Measurements from ENCODE around the gene LYST.

The LYST gene

GRCh38 chr1:235876402-235876841 is 9.7 kb upstream of the LYST start:
- no peak overlapping the region for H3K9ac ChIP-seq (ENCODE audit: low read length)
- H3K23ac ChIP-seq (ENCODE audit: low read length in 2 of 2) = no peak overlapping the region
- H3K27ac ChIP-seq (ENCODE audit: low read length, poor library complexity, severe bottlenecking) = no peak overlapping the region
- no peaks in the 10 kb centered on the region for H3K36me3 ChIP-seq (ENCODE audit: control insufficient read depth in 1 of 2, insufficient read depth in 2 of 2, low read depth in 1 of 2, low read length in 2 of 2)
- no peak overlapping the region for H3K14ac ChIP-seq (ENCODE audit: low read length in 2 of 2)
- H3K18ac ChIP-seq (ENCODE audit: low read depth in 1 of 2, low read length in 2 of 2) = no peak overlapping the region
- no peaks in the 10 kb centered on the region for H3K27me3 ChIP-seq (ENCODE audit: control insufficient read depth in 1 of 2, insufficient read depth in 1 of 2, low read length in 2 of 2)
- H2AK5ac ChIP-seq (ENCODE audit: low read length, severe bottlenecking) = no peak overlapping the region
- no peak overlapping the region for H3K4me2 ChIP-seq (ENCODE audit: low read length, poor library complexity, severe bottlenecking)
- H2AFZ ChIP-seq (ENCODE audit: low read depth, low read length) = no peak overlapping the region
- WGBS = 91% methylated on average over 2 of the region's 2 CpGs
- no peak overlapping the region for H3K4ac ChIP-seq (ENCODE audit: low read depth in 1 of 2, low read length in 2 of 2)
- H3K9me3 ChIP-seq (ENCODE audit: control insufficient read depth, low read length) = no peaks in the 10 kb centered on the region
- no peak overlapping the region for H4K8ac ChIP-seq (ENCODE audit: low read length)
- DNase-seq = no peak
- no peaks in the 10 kb centered on the region for H3K79me1 ChIP-seq (replicated peaks; ENCODE audit: low read length, poor library complexity, severe bottlenecking)
- no peak overlapping the region for H2BK120ac ChIP-seq (ENCODE audit: low read depth, low read length)
- H2BK5ac ChIP-seq (ENCODE audit: low read depth, low read length, poor library complexity, severe bottlenecking) = no peak overlapping the region
- no peaks in the 10 kb centered on the region for H3K4me1 ChIP-seq (ENCODE audit: control insufficient read depth, insufficient read depth, low read depth, low read length)
- H3K4me3 ChIP-seq (ENCODE audit: insufficient read depth in 1 of 2, low read depth in 1 of 2, low read length in 2 of 2) = no peak overlapping the region
- no peak overlapping the region for H2BK12ac ChIP-seq (ENCODE audit: low read length in 2 of 2)
- H2BK15ac ChIP-seq (ENCODE audit: low read depth, poor library complexity, severe bottlenecking) = no peak overlapping the region
- no peak overlapping the region for H4K91ac ChIP-seq (ENCODE audit: low read length)

- H3K4ac ChIP-seq (ENCODE audit: low read depth in 1 of 2, low read length in 2 of 2) = no peak overlapping the region
- H3K4me2 ChIP-seq (ENCODE audit: low read length, poor library complexity, severe bottlenecking) = no peak overlapping the region
- no peak overlapping the region for H3K23ac ChIP-seq (ENCODE audit: low read length in 2 of 2)
- H2AK5ac ChIP-seq (ENCODE audit: low read length, severe bottlenecking) = no peak overlapping the region
- no peak overlapping the region for H2BK15ac ChIP-seq (ENCODE audit: low read depth, poor library complexity, severe bottlenecking)
- WGBS = 88% methylated on average over 3 of the region's 4 CpGs
- H4K91ac ChIP-seq (ENCODE audit: low read length) = no peak overlapping the region
- no peaks in the 10 kb centered on the region for H3K4me1 ChIP-seq (ENCODE audit: control insufficient read depth, insufficient read depth, low read depth, low read length)
- DNase-seq = no peak
- H2BK5ac ChIP-seq (ENCODE audit: low read depth, low read length, poor library complexity, severe bottlenecking) = no peak overlapping the region
- no peak overlapping the region for H2BK120ac ChIP-seq (ENCODE audit: low read depth, low read length)
- H3K36me3 ChIP-seq (ENCODE audit: control insufficient read depth in 1 of 2, insufficient read depth in 2 of 2, low read depth in 1 of 2, low read length in 2 of 2) = no peaks in the 10 kb centered on the region
- no peaks in the 10 kb centered on the region for H3K27me3 ChIP-seq (ENCODE audit: control insufficient read depth in 1 of 2, insufficient read depth in 1 of 2, low read length in 2 of 2)
- H2AFZ ChIP-seq (ENCODE audit: low read depth, low read length) = no peak overlapping the region
- no peaks in the 10 kb centered on the region for H3K9me3 ChIP-seq (ENCODE audit: control insufficient read depth, low read length)
- no peak overlapping the region for H4K8ac ChIP-seq (ENCODE audit: low read length)
- no peak overlapping the region for H3K4me3 ChIP-seq (ENCODE audit: insufficient read depth in 1 of 2, low read depth in 1 of 2, low read length in 2 of 2)
- H3K27ac ChIP-seq (ENCODE audit: low read length, poor library complexity, severe bottlenecking) = no peak overlapping the region
- H3K18ac ChIP-seq (ENCODE audit: low read depth in 1 of 2, low read length in 2 of 2) = no peak overlapping the region
- no peak overlapping the region for H2BK12ac ChIP-seq (ENCODE audit: low read length in 2 of 2)
- no peaks in the 10 kb centered on the region for H3K79me1 ChIP-seq (replicated peaks; ENCODE audit: low read length, poor library complexity, severe bottlenecking)
- H3K9ac ChIP-seq (ENCODE audit: low read length) = no peak overlapping the region
- H3K14ac ChIP-seq (ENCODE audit: low read length in 2 of 2) = no peak overlapping the region
These were observed 8.4 kb upstream of the LYST start for GRCh38 chr1:235875036-235875597.

- 90% methylated on average over 4 of the region's 4 CpGs for WGBS
- no peak overlapping the region for H2AFZ ChIP-seq (ENCODE audit: low read depth, low read length)
These were observed 7.6 kb upstream of the LYST start for GRCh38 chr1:235874261-235874660.

GRCh38 chr1:235873571-235873970 is 6.9 kb upstream of the LYST start:
- no peak overlapping the region for H2BK5ac ChIP-seq (ENCODE audit: low read depth, low read length, poor library complexity, severe bottlenecking)
- no peaks in the 10 kb centered on the region for H3K27me3 ChIP-seq (ENCODE audit: control insufficient read depth in 1 of 2, insufficient read depth in 1 of 2, low read length in 2 of 2)
- H3K79me1 ChIP-seq (replicated peaks; ENCODE audit: low read length, poor library complexity, severe bottlenecking) = no peaks in the 10 kb centered on the region
- no peak overlapping the region for H3K18ac ChIP-seq (ENCODE audit: low read depth in 1 of 2, low read length in 2 of 2)
- no peak overlapping the region for H2BK120ac ChIP-seq (ENCODE audit: low read depth, low read length)
- H3K9me3 ChIP-seq (ENCODE audit: control insufficient read depth, low read length) = no peaks in the 10 kb centered on the region
- no peak overlapping the region for H4K91ac ChIP-seq (ENCODE audit: low read length)
- H2AK5ac ChIP-seq (ENCODE audit: low read length, severe bottlenecking) = no peak overlapping the region
- no peak overlapping the region for H3K4me3 ChIP-seq (ENCODE audit: insufficient read depth in 1 of 2, low read depth in 1 of 2, low read length in 2 of 2)
- H3K14ac ChIP-seq (ENCODE audit: low read length in 2 of 2) = no peak overlapping the region
- no peak for DNase-seq
- H4K8ac ChIP-seq (ENCODE audit: low read length) = no peak overlapping the region
- H3K9ac ChIP-seq (ENCODE audit: low read length) = no peak overlapping the region
- H3K4ac ChIP-seq (ENCODE audit: low read depth in 1 of 2, low read length in 2 of 2) = no peak overlapping the region
- 100% methylated on average over 1 of the region's 2 CpGs for WGBS
- no peak overlapping the region for H2BK12ac ChIP-seq (ENCODE audit: low read length in 2 of 2)
- no peak overlapping the region for H2BK15ac ChIP-seq (ENCODE audit: low read depth, poor library complexity, severe bottlenecking)
- no peak overlapping the region for H3K23ac ChIP-seq (ENCODE audit: low read length in 2 of 2)
- no peak overlapping the region for H3K4me2 ChIP-seq (ENCODE audit: low read length, poor library complexity, severe bottlenecking)
- no peaks in the 10 kb centered on the region for H3K4me1 ChIP-seq (ENCODE audit: control insufficient read depth, insufficient read depth, low read depth, low read length)
- no peak overlapping the region for H3K27ac ChIP-seq (ENCODE audit: low read length, poor library complexity, severe bottlenecking)
- no peak overlapping the region for H2AFZ ChIP-seq (ENCODE audit: low read depth, low read length)
- no peaks in the 10 kb centered on the region for H3K36me3 ChIP-seq (ENCODE audit: control insufficient read depth in 1 of 2, insufficient read depth in 2 of 2, low read depth in 1 of 2, low read length in 2 of 2)

More at GRCh38 chr1:235874261-235874660, 7.6 kb upstream of the LYST start:
- no peak overlapping the region for H4K8ac ChIP-seq (ENCODE audit: low read length)
- no peak overlapping the region for H3K18ac ChIP-seq (ENCODE audit: low read depth in 1 of 2, low read length in 2 of 2)
- no peaks in the 10 kb centered on the region for H3K27me3 ChIP-seq (ENCODE audit: control insufficient read depth in 1 of 2, insufficient read depth in 1 of 2, low read length in 2 of 2)
- DNase-seq = no peak
- H2BK15ac ChIP-seq (ENCODE audit: low read depth, poor library complexity, severe bottlenecking) = no peak overlapping the region
- no peak overlapping the region for H2BK12ac ChIP-seq (ENCODE audit: low read length in 2 of 2)
- no peaks in the 10 kb centered on the region for H3K4me1 ChIP-seq (ENCODE audit: control insufficient read depth, insufficient read depth, low read depth, low read length)
- H3K9me3 ChIP-seq (ENCODE audit: control insufficient read depth, low read length) = no peaks in the 10 kb centered on the region
- no peak overlapping the region for H2AK5ac ChIP-seq (ENCODE audit: low read length, severe bottlenecking)
- H2BK5ac ChIP-seq (ENCODE audit: low read depth, low read length, poor library complexity, severe bottlenecking) = no peak overlapping the region
- no peak overlapping the region for H3K4ac ChIP-seq (ENCODE audit: low read depth in 1 of 2, low read length in 2 of 2)
- no peak overlapping the region for H4K91ac ChIP-seq (ENCODE audit: low read length)
- H3K4me3 ChIP-seq (ENCODE audit: insufficient read depth in 1 of 2, low read depth in 1 of 2, low read length in 2 of 2) = no peak overlapping the region
- H3K9ac ChIP-seq (ENCODE audit: low read length) = no peak overlapping the region
- no peak overlapping the region for H3K14ac ChIP-seq (ENCODE audit: low read length in 2 of 2)
- H3K27ac ChIP-seq (ENCODE audit: low read length, poor library complexity, severe bottlenecking) = no peak overlapping the region
- no peaks in the 10 kb centered on the region for H3K36me3 ChIP-seq (ENCODE audit: control insufficient read depth in 1 of 2, insufficient read depth in 2 of 2, low read depth in 1 of 2, low read length in 2 of 2)
- no peak overlapping the region for H3K23ac ChIP-seq (ENCODE audit: low read length in 2 of 2)
- no peak overlapping the region for H2BK120ac ChIP-seq (ENCODE audit: low read depth, low read length)
- H3K79me1 ChIP-seq (replicated peaks; ENCODE audit: low read length, poor library complexity, severe bottlenecking) = no peaks in the 10 kb centered on the region
- no peak overlapping the region for H3K4me2 ChIP-seq (ENCODE audit: low read length, poor library complexity, severe bottlenecking)

All from mesenchymal stem cell (in vitro differentiated cells and primary cell).